ENCODE measurements around the gene MORC1. TPM values are rescaled to one million over a fixed set of nuclear protein-coding genes. Genes with fewer than 3 reads are reported as not detected.
"Not testable (repeated sequence)": the region's sequence is repeated elsewhere in the genome, so short reads cannot be mapped to it uniquely, and the experiment has no call there.

MORC1 gene
- total RNA-seq, 1 experiment from 2014 or later: not detected

DNA sequence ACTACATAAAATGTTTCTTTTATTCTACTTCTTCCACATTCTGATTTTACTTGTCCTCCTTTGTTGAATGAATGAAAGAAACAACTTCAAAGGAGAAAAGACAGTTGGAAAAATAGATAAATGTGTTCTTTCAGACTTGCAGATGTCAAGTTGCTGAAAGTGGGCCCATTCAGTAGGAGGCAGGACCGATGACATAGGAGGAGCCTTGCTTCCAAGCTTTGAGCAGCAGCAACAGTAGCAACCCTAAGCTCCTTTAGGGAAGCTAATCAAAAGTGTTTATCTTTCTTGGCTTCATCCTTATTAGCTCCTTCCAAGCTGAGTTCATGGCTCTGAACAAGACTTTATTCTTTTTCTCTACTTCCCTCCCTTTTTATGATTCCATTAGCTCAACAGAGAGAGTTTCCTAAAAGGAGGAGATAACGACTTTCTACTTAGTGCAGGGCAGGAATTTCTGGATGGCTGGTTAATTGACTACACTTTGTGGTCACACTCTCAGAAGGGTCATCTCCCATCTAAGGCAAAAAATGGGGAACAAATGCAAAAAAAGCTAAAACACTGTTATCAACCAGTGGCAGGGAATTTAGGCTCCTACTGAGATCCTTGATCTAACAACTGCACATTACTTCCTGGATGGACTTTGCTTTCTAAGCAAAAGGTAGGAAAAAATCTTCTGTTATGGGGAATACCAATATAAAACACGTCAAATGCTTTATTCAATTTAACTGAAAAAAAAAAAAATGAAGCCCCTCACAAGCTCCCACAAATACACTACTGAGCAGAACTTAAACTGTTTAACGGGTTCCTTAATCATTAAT is 4.8 kb downstream of the MORC1 start:
- no peak for DNase-seq (ENCODE audit: low read depth)

GRCh38 chr3:109109574-109109973 is 8.4 kb downstream of the MORC1 start:
- no peak for DNase-seq (ENCODE audit: low read depth)

DNA sequence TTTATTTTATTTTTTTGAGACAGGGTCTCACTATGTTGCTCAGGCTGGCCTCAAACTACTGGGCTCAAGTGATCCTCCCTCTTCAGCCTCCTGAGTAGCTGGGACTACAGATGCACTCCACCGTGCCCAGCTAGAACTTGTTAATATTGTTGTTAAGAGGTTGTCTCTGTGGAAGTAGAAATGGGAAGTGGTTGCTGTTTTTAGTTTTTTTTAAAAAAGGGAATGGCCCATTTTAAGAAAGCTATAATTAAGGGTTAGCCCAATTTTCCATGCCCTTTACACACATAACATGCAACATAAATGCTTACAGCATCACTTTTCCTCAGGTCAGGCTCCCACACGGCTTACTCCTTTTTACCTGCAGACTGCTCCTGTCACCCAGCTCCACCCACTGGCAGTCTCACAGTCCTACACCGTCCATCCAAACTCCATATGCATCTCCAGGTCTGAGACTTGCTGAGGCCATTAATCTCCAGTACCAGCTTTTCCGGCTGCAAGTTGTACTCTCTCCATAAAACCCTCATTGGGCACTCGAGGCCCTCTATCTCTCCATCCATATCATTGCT is 19.8 kb downstream of the MORC1 start:
- no peak for DNase-seq (ENCODE audit: low read depth)

GRCh38 chr3:109095166-109095565 is 22.8 kb downstream of the MORC1 start:
- DNase-seq (ENCODE audit: low read depth): no peak

DNA sequence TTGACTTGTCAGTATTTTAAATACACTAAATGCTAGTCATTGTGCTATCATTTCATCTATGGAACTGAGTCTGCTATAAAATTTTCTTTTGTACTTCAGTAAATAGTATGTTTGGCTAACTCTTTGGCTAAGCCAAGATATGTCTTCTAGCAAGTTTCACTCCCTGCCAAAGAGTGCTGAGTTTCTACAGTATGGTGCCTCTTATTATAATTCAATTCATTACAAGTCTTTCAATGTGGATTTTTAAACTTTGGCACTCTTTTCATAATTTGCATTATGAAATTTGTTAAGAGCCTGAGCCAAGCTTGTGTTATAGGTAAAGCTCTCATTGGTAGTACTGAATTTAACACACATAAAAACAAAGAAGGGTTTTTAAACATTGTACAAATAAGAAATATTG is 24.4 kb downstream of the MORC1 start:
- DNase-seq (ENCODE audit: low read depth): no peak

DNA sequence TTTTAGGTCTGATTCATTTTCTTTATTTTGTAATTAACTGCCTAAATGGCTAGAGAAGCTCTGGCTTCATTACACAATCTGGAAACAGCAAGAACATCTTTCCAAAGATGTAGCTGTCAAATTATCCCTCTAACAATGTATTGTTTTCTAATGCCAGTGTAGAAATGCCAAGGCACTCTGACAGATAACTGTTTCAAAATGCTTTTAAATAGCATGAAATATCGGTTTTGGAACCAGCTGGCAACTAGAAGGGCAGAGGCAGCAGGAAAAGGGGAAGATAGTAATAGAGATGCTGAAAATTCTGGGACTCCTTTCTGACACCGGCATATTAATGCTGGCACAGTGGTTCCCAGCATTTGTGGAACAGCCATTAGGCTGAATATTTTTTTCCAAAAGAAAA is 26.1 kb downstream of the MORC1 start:
- DNase-seq (ENCODE audit: low read depth): no peak

DNA sequence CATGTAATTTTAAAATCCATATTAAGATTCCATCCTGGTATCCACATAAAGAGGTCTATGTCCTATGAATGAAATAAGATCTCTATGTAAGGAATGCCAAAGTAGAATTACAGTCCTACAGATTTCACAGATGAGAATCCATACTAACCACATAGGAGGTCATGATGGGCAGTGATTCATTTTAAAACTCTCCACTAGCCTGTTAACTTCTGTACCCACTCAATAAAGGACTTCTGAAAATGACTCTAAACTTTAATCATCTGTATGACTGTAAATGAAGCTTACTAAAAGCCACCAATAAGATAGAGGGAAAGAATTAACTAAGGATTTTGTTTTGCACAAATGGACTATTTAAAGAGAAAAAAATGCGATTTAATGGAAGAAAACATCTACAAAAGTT is 28.7 kb downstream of the MORC1 start:
- no peak for DNase-seq (ENCODE audit: low read depth)

- DNase-seq (ENCODE audit: low read depth): peak; percentile 2
Measured at GRCh38 chr3:109081746-109082510, 36.0 kb downstream of the MORC1 start.

DNA sequence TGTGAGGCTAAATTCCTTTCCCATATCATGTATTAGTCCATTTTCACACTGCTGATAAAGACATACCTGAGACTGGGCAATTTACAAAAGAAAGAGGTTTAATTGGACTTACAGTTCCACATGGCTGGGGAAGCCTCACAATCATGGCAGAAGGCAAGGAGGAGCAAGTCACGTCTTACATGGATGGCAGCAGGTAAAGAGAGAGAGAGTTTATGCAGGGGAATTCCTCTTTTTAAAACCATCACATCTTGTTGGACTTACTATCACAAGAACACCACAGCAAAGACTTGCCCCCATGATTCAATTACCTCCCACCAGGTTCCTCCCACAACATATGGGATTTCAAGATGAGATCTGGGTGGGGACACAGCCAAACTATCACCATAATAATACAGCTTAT is 37.8 kb downstream of the MORC1 start:
- not testable (repeated sequence) for DNase-seq (ENCODE audit: low read depth)

- no peak for DNase-seq (ENCODE audit: low read depth)
Measured at GRCh38 chr3:109073116-109073515, 44.8 kb downstream of the MORC1 start.

DNA sequence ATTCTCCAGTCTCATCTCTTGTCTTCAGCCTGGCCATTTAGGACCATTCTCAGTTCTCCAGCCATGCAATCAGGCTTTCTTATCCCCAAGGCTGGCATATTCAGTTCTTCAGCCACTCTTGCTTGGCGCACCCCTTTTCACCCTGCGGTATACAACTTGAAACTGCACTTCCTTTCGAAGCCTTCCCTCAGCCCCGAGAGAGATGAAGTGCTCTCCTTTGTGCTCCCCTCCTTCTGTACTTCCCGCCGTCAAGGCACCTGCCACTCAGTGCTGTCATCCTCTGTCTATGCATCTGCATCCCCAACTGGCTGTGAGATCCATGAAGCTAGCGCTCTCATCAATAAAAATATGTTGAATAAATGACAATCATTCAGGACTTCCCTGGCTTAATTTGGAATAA is 45.7 kb downstream of the MORC1 start:
- no peak for DNase-seq (ENCODE audit: low read depth)

DNA sequence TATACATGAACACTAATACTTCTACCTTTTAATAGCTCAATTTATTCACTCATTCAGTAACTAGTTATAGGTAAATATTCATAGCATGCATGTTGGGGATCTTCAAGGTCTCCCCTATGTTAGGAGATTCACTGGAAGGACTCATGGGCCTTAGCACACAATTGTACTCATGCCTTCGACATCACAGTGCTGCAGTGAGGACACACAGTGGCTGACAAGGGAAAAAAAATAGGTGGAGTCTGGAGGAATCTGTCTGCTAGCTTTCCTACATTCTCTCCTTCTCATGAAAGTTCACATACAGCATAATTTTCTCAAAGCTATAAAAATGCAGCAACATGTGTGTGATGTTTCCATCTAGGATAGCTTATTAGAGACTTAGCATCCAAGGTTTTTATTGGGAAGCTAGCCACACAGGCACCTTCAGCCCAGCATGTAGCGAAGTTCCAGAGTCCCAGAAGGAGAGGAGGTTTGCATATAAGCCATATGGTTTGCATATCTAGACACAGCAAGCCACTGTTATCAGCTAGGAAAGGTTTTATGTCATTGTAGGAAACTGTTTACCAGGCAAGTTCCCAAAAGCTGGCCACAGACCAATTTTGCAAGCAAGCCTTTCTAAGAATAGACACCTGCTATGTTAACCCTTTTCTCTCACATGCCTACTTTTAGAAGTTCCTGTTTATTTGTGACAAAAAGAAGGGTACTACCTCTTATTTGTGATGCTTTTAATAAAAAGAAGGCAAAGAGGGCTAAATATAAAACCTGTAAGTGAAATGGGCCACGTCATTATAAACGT is 46.4 kb downstream of the MORC1 start:
- no peak for DNase-seq (ENCODE audit: low read depth)

DNA sequence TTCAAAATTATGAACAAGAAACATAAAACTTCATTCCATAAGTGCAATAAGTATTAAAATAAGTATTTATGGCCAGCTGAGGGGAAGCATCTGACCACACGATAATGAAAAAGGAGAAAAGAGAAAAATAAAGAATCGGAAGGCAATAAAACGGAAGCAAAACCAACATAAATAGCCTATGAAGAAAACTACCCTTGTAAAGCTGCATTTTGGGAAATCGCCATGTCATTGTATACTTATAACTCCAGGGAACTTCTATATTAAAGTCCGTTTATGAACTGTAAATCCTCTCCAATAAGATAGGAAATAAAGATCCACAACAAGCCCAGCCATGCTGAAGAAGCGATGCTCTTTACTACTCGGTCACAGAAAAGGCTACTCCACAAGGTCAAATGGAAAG is 47.7 kb downstream of the MORC1 start:
- no peak for DNase-seq (ENCODE audit: low read depth)

DNA sequence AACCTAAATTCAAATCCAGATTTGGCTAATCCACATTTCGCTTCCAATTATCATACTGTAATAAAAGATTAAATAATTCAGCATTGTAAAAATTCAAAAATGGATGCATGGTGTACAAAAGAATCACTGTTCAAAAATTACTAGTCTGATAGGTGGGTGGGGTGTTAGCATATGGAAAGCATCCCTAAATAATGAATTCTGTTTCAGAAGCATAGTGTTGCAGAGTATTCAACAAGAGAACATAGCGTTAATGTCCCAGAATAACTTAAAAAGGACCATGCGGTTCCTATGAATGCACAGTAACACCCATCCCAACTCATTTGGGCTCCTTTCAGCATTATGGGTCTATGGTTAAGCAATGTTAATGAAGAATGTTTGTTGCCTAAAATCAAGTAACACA is 51.1 kb downstream of the MORC1 start:
- DNase-seq (ENCODE audit: low read depth): no peak

DNA sequence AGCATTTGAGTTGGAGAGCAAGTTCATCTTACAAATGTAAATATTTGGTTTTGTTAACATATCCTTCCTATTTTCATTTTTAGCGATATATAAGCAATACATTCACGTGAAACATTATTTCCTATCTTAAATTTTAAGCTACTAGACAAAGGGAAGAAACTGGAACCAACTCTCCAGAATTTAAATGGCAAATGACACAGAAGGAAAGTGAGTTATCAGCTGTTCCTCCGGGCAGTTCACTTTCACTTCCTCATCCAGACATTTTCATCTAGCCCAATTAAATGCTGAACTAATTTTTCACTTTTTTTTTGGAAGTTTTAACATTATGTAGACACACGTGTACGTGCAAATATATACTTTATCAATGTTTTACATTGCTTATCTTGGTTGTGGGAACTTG is 58.7 kb downstream of the MORC1 start:
- DNase-seq (ENCODE audit: low read depth): no peak

GRCh38 chr3:109057616-109058015 is 60.3 kb downstream of the MORC1 start:
- DNase-seq (ENCODE audit: low read depth): no peak

GRCh38 chr3:109057056-109057455 is 60.9 kb downstream of the MORC1 start:
- DNase-seq (ENCODE audit: low read depth): no peak

DNA sequence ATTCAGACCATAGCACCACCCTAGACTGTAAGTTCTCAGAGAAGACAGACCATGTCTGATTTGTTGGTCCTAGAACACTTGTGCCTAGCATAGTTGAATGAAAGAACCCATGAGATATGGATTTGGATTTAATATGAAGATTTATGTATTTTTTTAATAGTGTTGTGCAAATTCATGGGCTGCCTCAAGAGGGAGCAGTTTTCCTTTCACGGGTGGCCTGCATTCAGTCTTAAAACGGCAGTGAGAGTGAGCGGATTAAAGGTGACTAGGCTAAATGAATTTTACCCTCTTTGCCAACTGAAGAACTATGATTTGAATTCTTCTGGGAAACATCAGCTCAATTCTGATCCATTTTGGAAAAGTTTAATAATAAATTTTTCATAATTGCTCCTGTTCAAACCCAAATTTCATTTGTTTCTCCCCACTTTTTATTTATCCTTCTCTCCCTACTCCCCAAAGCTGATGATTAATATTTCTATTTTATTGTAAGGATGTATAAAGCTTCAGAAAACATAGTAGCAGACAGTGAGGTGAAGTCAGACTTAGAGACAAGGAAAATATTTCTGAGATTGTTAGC is 67.3 kb downstream of the MORC1 start:
- no peak for DNase-seq (ENCODE audit: low read depth)

GRCh38 chr3:109047366-109047765 is 70.6 kb downstream of the MORC1 start:
- DNase-seq (ENCODE audit: low read depth): no peak

DNA sequence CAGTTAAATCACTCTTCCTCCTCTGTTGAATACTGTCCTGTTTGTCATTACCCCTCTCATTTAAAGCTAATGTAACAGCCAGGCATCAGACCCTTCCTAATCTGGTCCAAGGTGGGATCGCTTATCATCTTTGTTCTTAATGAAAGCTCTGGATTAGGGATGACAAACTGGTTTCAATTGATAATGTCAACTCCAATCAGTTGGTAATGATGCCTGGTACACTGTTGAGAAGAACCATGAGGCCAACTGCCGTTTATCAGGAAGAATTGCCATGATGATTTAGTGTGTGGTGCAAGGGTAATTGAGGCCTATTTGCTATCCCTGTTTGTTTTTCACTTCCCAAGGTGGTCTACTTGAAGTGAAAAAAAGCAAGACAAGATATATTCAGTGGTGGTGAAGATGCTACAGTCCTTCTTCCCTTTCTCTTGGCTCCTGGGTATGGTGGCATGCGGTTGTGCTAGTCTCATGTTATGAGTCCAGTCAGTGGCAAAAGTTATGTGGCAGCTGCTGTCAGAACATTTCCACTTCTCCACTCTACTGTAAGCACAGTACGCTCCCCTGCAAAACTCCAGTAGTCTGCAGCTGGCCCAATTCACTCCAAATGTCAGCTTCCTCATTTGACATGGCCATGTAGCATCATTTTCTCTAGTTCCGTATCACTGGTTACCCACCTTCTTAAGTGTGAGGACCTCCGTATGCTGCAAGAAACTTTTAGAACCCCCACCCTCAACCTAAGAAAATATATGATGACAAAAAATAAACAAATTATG is 72.5 kb downstream of the MORC1 start:
- DNase-seq (ENCODE audit: low read depth): no peak

GRCh38 chr3:109035082-109035481 is 82.9 kb downstream of the MORC1 start:
- no peak for DNase-seq (ENCODE audit: low read depth)

Measured in LHCN-M2 (cell line).